SH-SY5Y (cell line): ENCODE results near the gene PADI2.

Experiments
- GATA2 ChIP-seq: IDR thresholded peaks from 2 replicates; pipeline ENCODE4 v1.6.1; 2011; ENCODE audit warnings: mild to moderate bottlenecking, low read depth, low read length
- GATA3 ChIP-seq: IDR thresholded peaks from 2 replicates; pipeline ENCODE4 v1.6.1; 2011; ENCODE audit warnings: low read depth, mild to moderate bottlenecking, low read length, moderate library complexity

GRCh38 chr1:17136145-17136544 is 16.9 kb upstream of the PADI2 start:
- TF ChIP-seq GATA3 = no peak
- no peak for TF ChIP-seq GATA2
